C4-2B (cell line): ENCODE data around the gene GPR65.

Source experiments
- ZFX ChIP-seq: fragments of 450-650 bp; IDR thresholded peaks from 2 replicates; pipeline ENCODE4 v1.6.1; 2017
- TF ChIP-seq, protein P1 (sequence below): fragments of 450-650 bp; conservative IDR thresholded peaks from 2 replicates; pipeline ENCODE4 v1.5.1; 2017; ENCODE audit warnings: mild to moderate bottlenecking

GRCh38 chr14:88026890-88027289 lies 22.0 kb downstream of the GPR65 start:
- TF ChIP-seq, protein P1, sequence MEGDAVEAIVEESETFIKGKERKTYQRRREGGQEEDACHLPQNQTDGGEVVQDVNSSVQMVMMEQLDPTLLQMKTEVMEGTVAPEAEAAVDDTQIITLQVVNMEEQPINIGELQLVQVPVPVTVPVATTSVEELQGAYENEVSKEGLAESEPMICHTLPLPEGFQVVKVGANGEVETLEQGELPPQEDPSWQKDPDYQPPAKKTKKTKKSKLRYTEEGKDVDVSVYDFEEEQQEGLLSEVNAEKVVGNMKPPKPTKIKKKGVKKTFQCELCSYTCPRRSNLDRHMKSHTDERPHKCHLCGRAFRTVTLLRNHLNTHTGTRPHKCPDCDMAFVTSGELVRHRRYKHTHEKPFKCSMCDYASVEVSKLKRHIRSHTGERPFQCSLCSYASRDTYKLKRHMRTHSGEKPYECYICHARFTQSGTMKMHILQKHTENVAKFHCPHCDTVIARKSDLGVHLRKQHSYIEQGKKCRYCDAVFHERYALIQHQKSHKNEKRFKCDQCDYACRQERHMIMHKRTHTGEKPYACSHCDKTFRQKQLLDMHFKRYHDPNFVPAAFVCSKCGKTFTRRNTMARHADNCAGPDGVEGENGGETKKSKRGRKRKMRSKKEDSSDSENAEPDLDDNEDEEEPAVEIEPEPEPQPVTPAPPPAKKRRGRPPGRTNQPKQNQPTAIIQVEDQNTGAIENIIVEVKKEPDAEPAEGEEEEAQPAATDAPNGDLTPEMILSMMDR, result no peak
- TF ChIP-seq ZFX, result no peak
